HEK293 (cell line): Measurements from ENCODE around the gene GTPBP3.

Experiments used
- CTCF ChIA-PET: fragments of 350-600 bp; formaldehyde crosslinking; extraction: SDS; loops from one replicate; lab custom pipeline; 2021; ENCODE audit warnings: antibody characterized with exemption; lab: Yijun Ruan, JAX
- POLR2A ChIA-PET: fragments of 300-600 bp; formaldehyde crosslinking; extraction: SDS; loops from one replicate; lab custom pipeline; 2020; ENCODE audit warnings: antibody characterized with exemption, inconsistent platforms; lab: Yijun Ruan, JAX
- H3K27ac ChIP-seq: fragments of 200-500 bp; sonication (Bioruptor generic); 2 replicates; pipeline ENCODE4 v1.5.1; 2014; ENCODE audit warnings: low read depth, low read length, control low read depth, inconsistent platforms; ENCODE audit errors: extremely low read depth
- H3K36me3 ChIP-seq, 2 experiments: fragments of 200-500 bp in 1 of 2; sonication (Bioruptor generic) in 1 of 2; 1 replicate in 1 of 2; 2 replicates in 1 of 2; pipeline ENCODE4 v1.5.1; 2014 to 2017; ENCODE audit warnings: inconsistent platforms in 2 of 2, low read length in 2 of 2; ENCODE audit not compliant: control insufficient read depth in 2 of 2, insufficient read depth in 1 of 2
- H3K4me1 ChIP-seq: fragments of 200-500 bp; sonication (Bioruptor generic); 2 replicates; pipeline ENCODE4 v1.5.1; 2014; ENCODE audit warnings: mild to moderate bottlenecking, low read length, inconsistent platforms; ENCODE audit not compliant: control insufficient read depth, insufficient read depth
- H3K4me3 ChIP-seq: 2 replicates; pipeline ENCODE4 v1.5.1; 2011; ENCODE audit warnings: low read depth, mild to moderate bottlenecking, control low read depth, low read length, moderate library complexity
- H3K9me3 ChIP-seq: fragments of 200-500 bp; sonication (Bioruptor generic); 2 replicates; pipeline ENCODE4 v1.5.1; 2014; ENCODE audit warnings: low read depth, low read length, inconsistent platforms; ENCODE audit not compliant: control insufficient read depth, insufficient read depth
- BCL11A ChIP-seq: fragments of 450-650 bp; formaldehyde crosslinking; IDR thresholded peaks from 2 replicates; pipeline ENCODE4 v1.5.1; 2016; ENCODE audit warnings: low read depth, missing biosample characterization, missing genetic modification characterization
- GLIS1 ChIP-seq: fragments of 450-650 bp; formaldehyde crosslinking; IDR thresholded peaks from 2 replicates; pipeline ENCODE4 v1.5.1; 2016; ENCODE audit warnings: missing biosample characterization, missing genetic modification characterization
- GLIS2 ChIP-seq: fragments of 450-650 bp; formaldehyde crosslinking; IDR thresholded peaks from 2 replicates; pipeline ENCODE4 v1.5.1; 2016; ENCODE audit warnings: missing biosample characterization, missing genetic modification characterization
- MZF1 ChIP-seq: fragments of 450-650 bp; formaldehyde crosslinking; IDR thresholded peaks from 2 replicates; pipeline ENCODE4 v1.5.1; 2017; ENCODE audit warnings: missing biosample characterization, missing genetic modification characterization, borderline replicate concordance
- OVOL3 ChIP-seq: fragments of 450-650 bp; formaldehyde crosslinking; IDR thresholded peaks from 2 replicates; pipeline ENCODE4 v1.5.1; 2016; ENCODE audit warnings: missing biosample characterization, missing genetic modification characterization
- RBAK ChIP-seq: fragments of 450-650 bp; formaldehyde crosslinking; IDR thresholded peaks from 2 replicates; pipeline ENCODE4 v1.5.1; 2016; ENCODE audit warnings: missing biosample characterization, missing genetic modification characterization
- SCRT1 ChIP-seq: fragments of 450-650 bp; formaldehyde crosslinking; IDR thresholded peaks from 2 replicates; pipeline ENCODE4 v1.5.1; 2016; ENCODE audit warnings: missing biosample characterization, missing genetic modification characterization, borderline replicate concordance
- TCF7L2 ChIP-seq: IDR thresholded peaks from 2 replicates; pipeline ENCODE4 v1.6.1; 2011; ENCODE audit warnings: low read depth, mild to moderate bottlenecking, inconsistent platforms, low read length, moderate library complexity, borderline replicate concordance
- WT1 ChIP-seq: fragments of 450-650 bp; formaldehyde crosslinking; IDR thresholded peaks from 2 replicates; pipeline ENCODE4 v1.5.1; 2016; ENCODE audit warnings: missing biosample characterization, missing genetic modification characterization
- ZBTB20 ChIP-seq: fragments of 450-650 bp; formaldehyde crosslinking; IDR thresholded peaks from 2 replicates; pipeline ENCODE4 v1.5.1; 2016; ENCODE audit warnings: missing biosample characterization, missing genetic modification characterization
- ZNF10 ChIP-seq: fragments of 450-650 bp; formaldehyde crosslinking; IDR thresholded peaks from 2 replicates; pipeline ENCODE4 v1.5.1; 2017; ENCODE audit warnings: missing biosample characterization, missing genetic modification characterization
- ZNF16 ChIP-seq: fragments of 450-650 bp; formaldehyde crosslinking; IDR thresholded peaks from 2 replicates; pipeline ENCODE4 v1.5.1; 2016; ENCODE audit warnings: low read depth, missing biosample characterization, missing genetic modification characterization
- ZNF223 ChIP-seq: fragments of 450-650 bp; formaldehyde crosslinking; IDR thresholded peaks from 2 replicates; pipeline ENCODE4 v1.5.1; 2016; ENCODE audit warnings: missing biosample characterization, missing genetic modification characterization
- ZNF292 ChIP-seq: fragments of 450-650 bp; formaldehyde crosslinking; IDR thresholded peaks from 2 replicates; pipeline ENCODE4 v1.5.1; 2016; ENCODE audit warnings: low read depth, missing biosample characterization, missing genetic modification characterization, borderline replicate concordance
- ZNF302 ChIP-seq: fragments of 450-650 bp; formaldehyde crosslinking; IDR thresholded peaks from 2 replicates; pipeline ENCODE4 v1.5.1; 2016; ENCODE audit warnings: missing biosample characterization, missing genetic modification characterization, low read depth
- ZNF404 ChIP-seq: fragments of 450-650 bp; formaldehyde crosslinking; IDR thresholded peaks from 2 replicates; pipeline ENCODE4 v1.5.1; 2017; ENCODE audit warnings: missing biosample characterization, missing genetic modification characterization
- ZNF623 ChIP-seq: fragments of 450-650 bp; formaldehyde crosslinking; IDR thresholded peaks from 2 replicates; pipeline ENCODE4 v1.5.1; 2016; ENCODE audit warnings: missing biosample characterization, missing genetic modification characterization
- ZNF624 ChIP-seq: fragments of 450-650 bp; formaldehyde crosslinking; IDR thresholded peaks from 2 replicates; pipeline ENCODE4 v1.5.1; 2017; ENCODE audit warnings: missing biosample characterization, missing genetic modification characterization
- ZNF843 ChIP-seq: fragments of 450-650 bp; formaldehyde crosslinking; IDR thresholded peaks from 2 replicates; pipeline ENCODE4 v1.5.1; 2016; ENCODE audit warnings: missing biosample characterization, missing genetic modification characterization
- TF ChIP-seq, protein P1 (sequence below): fragments of 450-650 bp; formaldehyde crosslinking; IDR thresholded peaks from 2 replicates; pipeline ENCODE4 v1.5.1; 2017; ENCODE audit warnings: missing biosample characterization, mild to moderate bottlenecking, missing genetic modification characterization, moderate library complexity
- TF ChIP-seq, protein P2 (sequence below): fragments of 450-650 bp; formaldehyde crosslinking; IDR thresholded peaks from 2 replicates; pipeline ENCODE4 v1.5.1; 2016; ENCODE audit warnings: missing biosample characterization, missing genetic modification characterization
- TF ChIP-seq, protein P3 (sequence below): fragments of 450-650 bp; formaldehyde crosslinking; IDR thresholded peaks from 2 replicates; pipeline ENCODE4 v1.5.1; 2016; ENCODE audit warnings: missing biosample characterization, missing genetic modification characterization

GTPBP3 gene

DNA sequence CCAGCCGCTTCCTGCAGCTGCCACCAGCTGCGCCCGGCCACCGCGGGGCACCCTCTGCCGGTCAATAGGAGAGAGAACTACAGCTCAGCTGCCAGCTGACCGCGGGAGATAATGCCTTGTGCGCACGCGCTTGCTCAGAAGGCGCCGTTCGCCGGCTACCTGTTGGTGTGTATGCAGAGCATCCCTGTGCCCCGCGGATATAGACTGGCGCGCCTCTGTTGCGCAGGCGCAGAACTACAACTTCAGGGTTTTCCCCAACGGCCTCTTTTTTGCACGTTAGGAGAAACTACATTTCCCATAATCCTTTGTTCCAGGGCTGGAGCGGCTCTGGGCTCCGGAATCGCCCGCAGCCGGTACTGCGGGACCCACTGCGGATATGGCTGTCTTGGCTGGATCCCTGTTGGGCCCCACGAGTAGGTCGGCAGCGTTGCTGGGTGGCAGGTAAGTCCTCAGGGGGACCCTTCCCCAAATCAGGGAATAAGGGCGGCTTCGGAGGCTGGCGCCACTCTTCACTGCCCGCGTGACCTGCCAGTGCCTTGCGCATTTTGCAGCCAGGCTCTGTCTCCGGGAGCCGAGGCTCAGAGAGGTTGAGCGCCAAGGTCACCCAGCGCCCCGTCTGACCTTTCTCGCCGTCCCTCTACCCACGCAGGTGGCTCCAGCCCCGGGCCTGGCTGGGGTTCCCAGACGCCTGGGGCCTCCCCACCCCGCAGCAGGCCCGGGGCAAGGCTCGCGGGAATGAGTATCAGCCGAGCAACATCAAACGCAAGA is 31.7 kb upstream of the GTPBP3 start, which contains the start of gene MRPL34 (continued):
- TF ChIP-seq GLIS1 (tag by site-specific recombination) (peak; percentile 97), OVOL3 (tag by site-specific recombination) (no peak), GLIS2 (tag by site-specific recombination) (peak; percentile 9), ZNF302 (no peak)
- TF ChIP-seq, protein P1, sequence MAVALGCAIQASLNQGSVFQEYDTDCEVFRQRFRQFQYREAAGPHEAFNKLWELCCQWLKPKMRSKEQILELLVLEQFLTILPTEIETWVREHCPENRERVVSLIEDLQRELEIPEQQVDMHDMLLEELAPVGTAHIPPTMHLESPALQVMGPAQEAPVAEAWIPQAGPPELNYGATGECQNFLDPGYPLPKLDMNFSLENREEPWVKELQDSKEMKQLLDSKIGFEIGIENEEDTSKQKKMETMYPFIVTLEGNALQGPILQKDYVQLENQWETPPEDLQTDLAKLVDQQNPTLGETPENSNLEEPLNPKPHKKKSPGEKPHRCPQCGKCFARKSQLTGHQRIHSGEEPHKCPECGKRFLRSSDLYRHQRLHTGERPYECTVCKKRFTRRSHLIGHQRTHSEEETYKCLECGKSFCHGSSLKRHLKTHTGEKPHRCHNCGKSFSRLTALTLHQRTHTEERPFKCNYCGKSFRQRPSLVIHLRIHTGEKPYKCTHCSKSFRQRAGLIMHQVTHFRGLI (tag by site-specific recombination) = no peak; the same call in 1 of the 2 replicates

DNA sequence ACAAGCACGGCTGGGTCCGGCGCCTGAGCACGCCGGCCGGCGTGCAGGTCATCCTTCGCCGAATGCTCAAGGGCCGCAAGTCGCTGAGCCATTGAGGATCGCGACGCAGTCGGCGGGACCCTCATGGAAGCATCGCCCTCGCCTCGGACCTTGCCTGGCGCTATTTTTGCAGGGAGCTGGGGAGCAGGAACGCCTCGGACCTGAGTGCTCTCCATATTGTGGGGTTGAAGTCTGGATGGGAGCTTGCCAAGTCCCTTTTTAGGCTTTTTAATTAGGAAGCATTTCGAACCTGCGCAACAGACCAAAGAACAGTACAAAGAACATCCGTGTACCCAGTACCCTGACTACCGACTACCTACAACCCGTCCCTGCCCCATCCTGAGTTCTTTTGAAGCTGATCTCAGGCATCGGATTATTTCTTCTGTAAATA is 31.1 kb upstream of the GTPBP3 start:
- peak overlapping the region; percentile 83 for H3K4me3 ChIP-seq
- POLR2A ChIA-PET = interaction anchor here (0.7 to 2.8 kb wide), 6 partner anchors 11 to 182 kb away, joined by 3 to 22 read pairs (median 8); partner anchors contain the start of genes ANO8, BABAM1 and USE1
- peaks cover 3% of the 10 kb centered on the region for H3K4me1 ChIP-seq
- CTCF ChIA-PET = interaction anchor here (0.7 to 1.3 kb wide), 5 partner anchors 15 to 101 kb away, joined by 3 to 6 read pairs (median 4); no protein-coding TSS in a partner anchor
- peak overlapping the region; percentile 76; the same call in 1 of the 2 replicates for H3K27ac ChIP-seq
- peaks cover 0 to 5% of the 10 kb centered on the region in 2 experiments; a peak in 1 of 3 replicates for H3K36me3 ChIP-seq
- peak; percentile 57 for TF ChIP-seq ZNF10 (tag by site-specific recombination)
- TF ChIP-seq BCL11A (tag by site-specific recombination) = 0 out of 2 replicates have a peak, but pooled peaks have one; percentile 10
- no peak for TF ChIP-seq ZNF623 (tag by site-specific recombination)
- TF ChIP-seq ZNF223 (tag by site-specific recombination) = no peak
- 0 out of 2 replicates have a peak, but pooled peaks have one; percentile 49 for TF ChIP-seq TCF7L2
- no peak for TF ChIP-seq OVOL3 (tag by site-specific recombination)
- no peak for TF ChIP-seq RBAK
- TF ChIP-seq ZNF404 = no peak
- TF ChIP-seq, protein P2, sequence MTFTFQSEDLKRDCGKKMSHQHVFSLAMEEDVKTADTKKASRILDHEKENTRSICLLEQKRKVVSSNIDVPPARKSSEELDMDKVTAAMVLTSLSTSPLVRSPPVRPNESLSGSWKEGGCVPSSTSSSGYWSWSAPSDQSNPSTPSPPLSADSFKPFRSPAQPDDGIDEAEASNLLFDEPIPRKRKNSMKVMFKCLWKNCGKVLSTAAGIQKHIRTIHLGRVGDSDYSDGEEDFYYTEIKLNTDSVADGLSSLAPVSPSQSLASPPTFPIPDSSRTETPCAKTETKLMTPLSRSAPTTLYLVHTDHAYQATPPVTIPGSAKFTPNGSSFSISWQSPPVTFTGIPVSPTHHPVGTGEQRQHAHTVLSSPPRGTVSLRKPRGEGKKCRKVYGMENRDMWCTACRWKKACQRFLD (tag by site-specific recombination) = peak; percentile 90; the same call in 1 of the 2 replicates
- no peak for TF ChIP-seq ZNF843 (tag by site-specific recombination)
- no peak for TF ChIP-seq WT1 (tag by site-specific recombination)
- TF ChIP-seq ZNF624 (tag by site-specific recombination) = no peak
- peak; percentile 39; the same call in 1 of the 2 replicates for TF ChIP-seq ZBTB20 (tag by site-specific recombination)
- no peaks in the 10 kb centered on the region for H3K9me3 ChIP-seq

DNA sequence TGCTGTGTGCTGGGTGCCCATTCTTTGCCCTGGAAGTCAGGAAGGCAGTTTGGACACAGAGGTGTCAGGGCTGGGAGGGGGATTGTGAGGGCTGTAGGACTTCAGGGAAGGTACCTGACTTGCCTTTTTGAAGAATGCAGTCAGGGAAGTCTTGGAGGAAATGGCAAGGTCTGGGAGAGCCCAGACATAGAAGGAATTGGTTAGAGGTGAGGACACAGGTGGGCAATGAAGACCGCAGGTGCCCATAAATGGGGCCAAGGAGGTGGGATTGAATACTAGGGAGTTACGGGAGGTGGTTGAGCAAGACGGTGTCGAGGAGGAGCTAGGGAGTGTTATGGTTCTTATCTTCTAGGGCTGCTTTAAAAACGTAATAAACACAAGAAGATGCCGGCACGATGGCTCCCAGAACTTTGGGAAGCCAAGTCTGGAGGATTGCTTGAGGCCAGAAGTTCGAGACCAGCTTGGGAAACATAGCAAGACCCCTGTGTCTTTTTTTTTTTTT is 29.4 kb upstream of the GTPBP3 start:
- TF ChIP-seq MZF1 (tag by site-specific recombination) (no peak), WT1 (tag by site-specific recombination) (peak; percentile 69), BCL11A (tag by site-specific recombination) (0 out of 2 replicates have a peak, but pooled peaks have one; percentile 14), ZNF16 (tag by site-specific recombination) (peak; percentile 75), ZNF292 (tag by site-specific recombination) (no peak), SCRT1 (peak; percentile 87)
- TF ChIP-seq, protein P3, sequence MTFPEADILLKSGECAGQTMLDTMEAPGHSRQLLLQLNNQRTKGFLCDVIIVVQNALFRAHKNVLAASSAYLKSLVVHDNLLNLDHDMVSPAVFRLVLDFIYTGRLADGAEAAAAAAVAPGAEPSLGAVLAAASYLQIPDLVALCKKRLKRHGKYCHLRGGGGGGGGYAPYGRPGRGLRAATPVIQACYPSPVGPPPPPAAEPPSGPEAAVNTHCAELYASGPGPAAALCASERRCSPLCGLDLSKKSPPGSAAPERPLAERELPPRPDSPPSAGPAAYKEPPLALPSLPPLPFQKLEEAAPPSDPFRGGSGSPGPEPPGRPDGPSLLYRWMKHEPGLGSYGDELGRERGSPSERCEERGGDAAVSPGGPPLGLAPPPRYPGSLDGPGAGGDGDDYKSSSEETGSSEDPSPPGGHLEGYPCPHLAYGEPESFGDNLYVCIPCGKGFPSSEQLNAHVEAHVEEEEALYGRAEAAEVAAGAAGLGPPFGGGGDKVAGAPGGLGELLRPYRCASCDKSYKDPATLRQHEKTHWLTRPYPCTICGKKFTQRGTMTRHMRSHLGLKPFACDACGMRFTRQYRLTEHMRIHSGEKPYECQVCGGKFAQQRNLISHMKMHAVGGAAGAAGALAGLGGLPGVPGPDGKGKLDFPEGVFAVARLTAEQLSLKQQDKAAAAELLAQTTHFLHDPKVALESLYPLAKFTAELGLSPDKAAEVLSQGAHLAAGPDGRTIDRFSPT (tag by site-specific recombination) = 0 out of 2 replicates have a peak, but pooled peaks have one; percentile 16
- ChIA-PET POLR2A (interaction anchor here (0.6 to 2.9 kb wide), 3 partner anchors 20 to 112 kb away, joined by 3 to 64 read pairs (median 8); partner anchors contain the start of genes ANO8 and GTPBP3), CTCF (interaction anchor here (0.6 to 1.3 kb wide), 5 partner anchors 13 to 1051 kb away, joined by 3 to 5 read pairs (median 4); no protein-coding TSS in a partner anchor)

More for the DNA sequence above, 29.4 kb upstream of the GTPBP3 start:
- peaks cover 3% of the 10 kb centered on the region for H3K4me1 ChIP-seq
- H3K27ac ChIP-seq = no peak overlapping the region
- H3K36me3 ChIP-seq = peaks cover 0 to 17% of the 10 kb centered on the region in 2 experiments; a peak in 1 of 3 replicates
- H3K4me3 ChIP-seq = no peak overlapping the region
- H3K9me3 ChIP-seq = no peaks in the 10 kb centered on the region
